Liver (tissue), 3 donors: ENCODE results near the gene TMEM19.

ENCODE experiments used
- ATF3 ChIP-seq: IDR thresholded peaks from 2 replicates; pipeline ENCODE4 v1.6.1; 2016; ENCODE audit warnings: antibody characterized with exemption
- CTCF ChIP-seq: fragments of 150-350 bp; IDR thresholded peaks from 2 replicates; pipeline ENCODE4 v1.5.1; 2017; ENCODE audit warnings: improper control_type of control experiment, low read depth, low read length; ENCODE audit not compliant: missing input control
- FOXA1 ChIP-seq: IDR thresholded peaks from 2 replicates; pipeline ENCODE4 v1.6.1; 2016; ENCODE audit warnings: antibody characterized with exemption
- GABPA ChIP-seq, 2 donors: IDR thresholded peaks in 1 of 2; conservative IDR thresholded peaks in 1 of 2; 2 replicates each; pipeline ENCODE4 v1.6.1; 2016; ENCODE audit warnings: antibody characterized with exemption in 2 of 2, mild to moderate bottlenecking in 1 of 2, moderate library complexity in 1 of 2
- donor health status: healthy.
- donor health status: healthy.

- TF ChIP-seq GABPA (IDR thresholded peaks at IDR 0.05 in 1 of 2, conservative IDR thresholded peaks at IDR 0.05 in 1 of 2) (no peak), CTCF (no peak), FOXA1 (no peak), ATF3 (no peak)
These were observed 58.8 kb downstream of the TMEM19 start for GRCh38 chr12:71744522-71745300.
